ENCODE measurements around the gene GNAO1.

GNAO1 gene

DNA sequence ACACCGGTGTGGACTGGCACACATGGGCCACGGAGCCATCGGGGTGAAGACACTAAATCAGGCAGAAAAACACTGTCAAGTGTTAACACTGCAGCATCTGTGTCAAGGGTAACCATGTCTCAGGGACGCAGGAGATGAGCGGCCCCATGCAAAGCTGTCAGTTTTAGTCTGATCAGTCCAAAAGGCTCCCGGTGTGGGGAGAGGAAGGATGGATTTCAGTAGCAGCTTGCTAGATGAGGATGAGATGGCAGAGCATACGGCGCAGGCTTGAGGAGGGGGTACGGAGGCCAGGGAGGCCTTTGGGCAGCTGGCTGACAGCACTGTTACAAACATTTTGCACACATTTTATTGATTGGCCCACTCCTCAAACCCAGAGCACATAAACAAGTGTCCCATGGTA is 98.1 kb downstream of the GNAO1 start:
- Mint-ChIP-seq H3K36me3 (no peaks in the 10 kb centered on the region), H3K27ac (no peak overlapping the region), H3K9me3 (no peaks in the 10 kb centered on the region), H3K4me3 (no peak overlapping the region), H3K27me3 (no peaks in the 10 kb centered on the region), H3K4me1 (peaks cover 3% of the 10 kb centered on the region)
- DNase-seq (ENCODE audit: low spot score in 2 of 2) (no peak), ATAC-seq (ENCODE audit: low read depth) (no peak)

DNA sequence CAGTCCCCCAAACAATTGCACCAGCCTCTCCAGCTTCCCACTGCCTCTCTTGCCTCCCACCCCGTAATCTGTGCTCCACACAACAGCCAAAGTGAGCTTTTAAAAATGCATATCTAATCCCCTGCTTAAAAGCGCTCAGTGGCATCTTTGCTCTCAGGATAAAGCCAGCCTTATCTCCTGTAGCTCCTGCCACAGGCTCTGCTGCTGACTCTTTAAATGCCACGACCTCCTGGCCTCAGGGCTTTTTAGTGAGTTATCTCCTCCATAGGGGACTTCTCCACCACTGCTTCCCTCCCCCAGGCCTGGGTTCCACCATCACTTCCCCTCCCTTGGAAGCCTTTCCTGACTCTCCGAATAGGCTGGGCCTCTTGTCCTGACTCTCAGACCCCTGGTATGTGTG is 98.6 kb downstream of the GNAO1 start:
- no peak for DNase-seq (ENCODE audit: low spot score in 2 of 2)
- ATAC-seq (ENCODE audit: low read depth) = no peak
- no peak overlapping the region for H3K27ac Mint-ChIP-seq
- H3K9me3 Mint-ChIP-seq = no peaks in the 10 kb centered on the region
- H3K4me3 Mint-ChIP-seq = no peak overlapping the region
- H3K4me1 Mint-ChIP-seq = peaks cover 3% of the 10 kb centered on the region
- H3K36me3 Mint-ChIP-seq = no peaks in the 10 kb centered on the region
- no peaks in the 10 kb centered on the region for H3K27me3 Mint-ChIP-seq

DNA sequence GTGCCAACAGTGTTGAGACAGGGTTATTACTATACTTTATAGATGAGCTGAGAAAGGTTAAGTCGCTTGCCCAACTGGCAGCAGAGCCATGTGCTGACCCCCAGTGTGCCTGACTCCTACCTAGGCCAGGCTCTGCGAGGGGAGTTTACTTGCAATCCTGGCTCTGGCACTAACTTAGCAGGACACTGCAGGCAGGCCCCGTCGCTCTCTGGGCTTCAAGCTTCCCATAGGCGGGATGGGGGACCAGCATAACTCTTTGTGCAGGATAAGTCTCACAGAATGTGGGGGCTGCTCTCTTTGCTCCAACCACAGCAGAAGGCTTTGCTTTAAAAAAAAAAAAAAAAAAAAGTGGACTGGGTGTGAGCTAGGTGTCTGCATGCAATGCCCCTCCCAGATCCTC is 102.7 kb downstream of the GNAO1 start:
- no peaks in the 10 kb centered on the region for H3K36me3 Mint-ChIP-seq
- no peak for DNase-seq (ENCODE audit: low spot score in 2 of 2)
- no peak overlapping the region for H3K27ac Mint-ChIP-seq
- H3K4me1 Mint-ChIP-seq = peaks cover 7% of the 10 kb centered on the region
- no peaks in the 10 kb centered on the region for H3K9me3 Mint-ChIP-seq
- ATAC-seq (ENCODE audit: low read depth) = no peak
- H3K4me3 Mint-ChIP-seq = no peak overlapping the region
- H3K27me3 Mint-ChIP-seq = peaks cover 2% of the 10 kb centered on the region

DNA sequence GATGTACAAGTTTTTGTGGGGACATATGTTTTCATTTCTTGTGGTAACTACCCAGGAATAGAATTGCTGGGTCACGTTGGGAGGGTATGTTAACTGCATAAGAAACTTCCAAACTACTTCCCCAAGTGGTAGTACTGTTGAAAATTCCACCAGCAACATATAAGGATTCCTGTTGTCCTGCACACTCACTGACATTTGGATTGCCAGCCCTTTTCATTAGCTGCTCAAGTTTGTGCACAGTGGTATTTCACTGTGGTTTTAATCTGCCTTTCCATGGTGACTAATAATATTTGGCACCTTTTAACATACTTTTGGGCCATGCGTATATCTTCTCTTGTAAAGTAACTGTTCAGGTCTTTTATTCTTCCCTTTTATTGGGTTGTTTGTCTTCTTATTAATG is 103.3 kb downstream of the GNAO1 start:
- Mint-ChIP-seq H3K36me3 (no peaks in the 10 kb centered on the region), H3K4me3 (no peak overlapping the region), H3K9me3 (no peaks in the 10 kb centered on the region), H3K4me1 (peaks cover 7% of the 10 kb centered on the region), H3K27ac (no peak overlapping the region), H3K27me3 (peaks cover 2% of the 10 kb centered on the region)
- DNase-seq (ENCODE audit: low spot score in 2 of 2) = no peak
- no peak for ATAC-seq (ENCODE audit: low read depth)

DNA sequence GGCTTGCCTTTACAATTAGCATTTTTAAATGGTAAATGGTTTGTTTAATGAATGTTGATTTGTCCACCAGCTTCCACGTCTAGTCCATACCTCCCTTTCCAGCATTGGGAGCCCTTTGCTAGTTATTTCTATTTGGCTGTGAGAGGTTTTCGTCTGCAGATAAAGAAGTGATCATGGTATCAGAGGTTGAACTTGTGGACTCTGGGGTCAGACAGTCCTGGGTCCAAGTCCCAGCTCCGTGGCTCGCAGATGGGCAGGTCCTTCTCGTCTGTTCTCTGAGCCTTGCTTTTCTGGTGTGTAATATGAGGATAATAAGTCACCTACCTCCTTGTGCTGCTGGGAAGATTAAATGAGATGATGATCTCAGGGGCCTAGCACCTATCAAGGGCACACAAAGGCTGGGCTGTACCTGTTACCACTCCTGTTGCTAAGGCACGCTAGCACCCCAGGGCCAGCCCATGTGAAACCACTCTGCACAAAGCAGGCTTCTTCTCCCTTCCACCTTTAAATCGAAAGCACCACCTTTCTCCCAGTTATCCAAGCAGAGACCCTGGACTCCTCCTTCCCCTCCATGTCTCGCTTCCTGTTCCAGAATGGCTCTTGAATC is 103.9 kb downstream of the GNAO1 start:
- no peak overlapping the region for H3K4me3 Mint-ChIP-seq

DNA sequence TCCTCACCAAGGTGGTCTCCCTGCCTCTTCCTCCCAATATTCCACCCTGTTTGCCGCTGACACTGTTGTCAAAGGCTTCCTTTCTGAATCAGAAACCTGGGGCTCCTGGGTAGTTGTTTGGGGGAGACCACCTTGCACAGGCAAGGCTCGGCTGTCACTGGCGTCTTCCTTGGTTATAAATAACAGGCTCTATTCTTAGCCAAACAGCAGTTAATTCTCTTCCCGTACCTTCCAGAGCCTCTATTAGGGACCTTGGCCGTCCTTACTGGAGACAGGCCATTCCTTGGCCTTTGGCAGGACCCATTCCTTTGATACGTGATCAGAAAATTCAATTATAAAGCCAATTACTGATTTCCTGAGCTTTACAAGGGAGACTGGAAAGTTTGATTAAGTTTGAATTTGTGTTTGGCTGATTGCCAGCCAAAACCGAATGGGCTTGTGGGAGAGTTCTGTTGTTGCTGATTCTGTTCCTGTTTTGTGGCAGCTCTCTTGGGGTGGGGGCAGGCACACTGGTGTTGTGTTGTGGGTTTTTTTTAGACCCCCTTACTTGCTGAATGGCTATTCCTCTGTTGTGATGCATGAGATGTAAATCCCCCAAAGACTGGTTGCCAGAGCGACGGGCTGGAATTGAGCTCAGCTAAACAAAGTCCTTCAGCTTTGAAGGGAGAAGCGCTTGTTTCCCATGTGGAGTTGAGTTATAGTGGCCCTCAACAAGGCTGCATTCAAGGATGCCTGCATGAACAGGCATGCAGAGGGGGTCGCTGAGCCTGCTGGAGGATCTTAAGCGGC is 104.6 kb downstream of the GNAO1 start:
- Mint-ChIP-seq H3K36me3 (no peaks in the 10 kb centered on the region), H3K4me1 (peaks cover 7% of the 10 kb centered on the region), H3K9me3 (no peaks in the 10 kb centered on the region), H3K27ac (no peak overlapping the region), H3K27me3 (peaks cover 2% of the 10 kb centered on the region), H3K4me3 (no peak overlapping the region)
- no peak for DNase-seq (ENCODE audit: low spot score in 2 of 2)
- no peak for ATAC-seq (ENCODE audit: low read depth)

More for the DNA sequence above, 103.9 kb downstream of the GNAO1 start:
- Mint-ChIP-seq H3K9me3 (no peaks in the 10 kb centered on the region), H3K27ac (no peak overlapping the region), H3K4me1 (peaks cover 7% of the 10 kb centered on the region), H3K36me3 (no peaks in the 10 kb centered on the region), H3K27me3 (peaks cover 2% of the 10 kb centered on the region)
- DNase-seq (ENCODE audit: low spot score in 2 of 2) (no peak), ATAC-seq (ENCODE audit: low read depth) (no peak)

DNA sequence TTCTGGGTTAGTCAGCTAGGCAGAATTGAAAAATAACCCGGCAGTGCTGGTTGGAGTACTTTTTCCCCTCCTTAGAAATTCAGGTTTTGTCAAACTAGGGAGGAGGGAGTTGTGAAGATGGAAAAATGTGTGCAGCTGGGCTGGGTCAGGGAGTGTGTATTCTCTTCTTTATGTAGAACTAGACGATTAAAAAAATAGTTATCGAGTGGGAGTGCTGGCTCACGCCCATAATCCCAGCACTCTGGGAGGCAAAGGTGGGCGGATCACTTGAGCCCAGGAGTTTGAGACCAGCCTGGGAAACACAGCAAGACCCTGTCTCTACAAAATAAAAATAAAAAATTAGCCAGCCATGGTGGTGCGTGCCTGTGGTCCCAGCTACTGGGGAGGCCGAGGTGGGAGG is 106.4 kb downstream of the GNAO1 start:
- H3K27ac Mint-ChIP-seq = no peak overlapping the region
- H3K4me3 Mint-ChIP-seq = no peak overlapping the region
- ATAC-seq (ENCODE audit: low read depth) (no peak), DNase-seq (ENCODE audit: low spot score in 2 of 2) (no peak)
- peaks cover 7% of the 10 kb centered on the region for H3K4me1 Mint-ChIP-seq
- H3K9me3 Mint-ChIP-seq = no peaks in the 10 kb centered on the region
- peaks cover 5% of the 10 kb centered on the region for H3K27me3 Mint-ChIP-seq
- H3K36me3 Mint-ChIP-seq = no peaks in the 10 kb centered on the region

DNA sequence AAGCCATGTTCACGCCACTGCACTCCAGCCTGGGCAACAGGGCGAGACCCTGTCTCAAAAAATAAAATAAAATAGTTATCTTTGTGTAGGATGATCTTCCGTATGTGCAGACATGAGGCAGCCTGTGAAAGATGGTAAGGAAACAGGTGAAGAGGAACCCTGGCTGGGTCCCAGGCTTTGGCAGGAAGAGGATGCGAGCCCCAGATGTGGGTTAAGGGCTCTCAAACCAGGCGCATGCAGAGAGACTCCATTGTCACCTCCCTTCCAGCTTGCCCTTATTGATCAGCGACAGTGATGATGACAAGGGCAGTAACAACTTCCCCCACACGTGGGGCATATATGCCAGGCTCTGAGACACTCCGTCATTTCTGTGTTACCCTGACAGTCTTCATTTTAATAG is 106.8 kb downstream of the GNAO1 start:
- ATAC-seq (ENCODE audit: low read depth) = no peak
- Mint-ChIP-seq H3K27me3 (peaks cover 5% of the 10 kb centered on the region), H3K4me1 (peaks cover 7% of the 10 kb centered on the region), H3K36me3 (no peaks in the 10 kb centered on the region), H3K9me3 (no peaks in the 10 kb centered on the region), H3K4me3 (no peak overlapping the region), H3K27ac (no peak overlapping the region)
- DNase-seq (ENCODE audit: low spot score in 2 of 2) = no peak

DNA sequence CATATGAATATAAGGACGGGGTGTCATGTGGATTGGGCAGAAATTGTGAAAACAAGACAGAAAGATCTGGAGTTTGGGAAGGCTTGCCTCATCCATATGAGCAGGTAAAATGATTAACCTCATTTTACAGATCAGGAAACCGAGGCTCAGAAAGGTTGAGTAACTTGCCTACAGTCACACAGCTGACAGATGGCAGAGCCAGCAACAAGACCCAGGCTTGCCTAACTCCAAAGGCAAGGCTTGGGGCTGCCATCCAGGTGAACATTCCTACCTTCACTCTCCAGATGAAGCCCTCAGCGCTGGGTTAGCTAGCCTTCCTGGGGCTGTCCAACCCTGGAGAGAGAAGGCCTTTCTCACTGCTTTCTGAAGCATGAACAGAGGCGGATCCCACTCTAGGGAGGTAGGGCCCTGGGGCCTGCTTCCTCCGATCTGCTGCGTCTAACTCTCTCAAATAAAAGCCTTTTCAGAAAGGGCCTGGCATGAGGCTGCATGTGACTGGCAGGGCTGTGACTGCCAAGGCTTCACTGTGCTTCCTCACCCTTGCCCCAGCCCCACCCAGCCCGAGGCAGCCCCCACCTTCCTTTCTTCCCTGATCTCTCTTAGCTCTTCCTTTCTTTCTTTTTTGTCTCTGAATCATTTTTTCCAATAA is 107.8 kb downstream of the GNAO1 start:
- DNase-seq (ENCODE audit: low spot score in 2 of 2) (no peak), ATAC-seq (ENCODE audit: low read depth) (no peak)
- Mint-ChIP-seq H3K4me1 (peaks cover 7% of the 10 kb centered on the region), H3K27ac (no peak overlapping the region), H3K36me3 (no peaks in the 10 kb centered on the region), H3K9me3 (no peaks in the 10 kb centered on the region), H3K27me3 (peaks cover 5% of the 10 kb centered on the region), H3K4me3 (no peak overlapping the region)

DNA sequence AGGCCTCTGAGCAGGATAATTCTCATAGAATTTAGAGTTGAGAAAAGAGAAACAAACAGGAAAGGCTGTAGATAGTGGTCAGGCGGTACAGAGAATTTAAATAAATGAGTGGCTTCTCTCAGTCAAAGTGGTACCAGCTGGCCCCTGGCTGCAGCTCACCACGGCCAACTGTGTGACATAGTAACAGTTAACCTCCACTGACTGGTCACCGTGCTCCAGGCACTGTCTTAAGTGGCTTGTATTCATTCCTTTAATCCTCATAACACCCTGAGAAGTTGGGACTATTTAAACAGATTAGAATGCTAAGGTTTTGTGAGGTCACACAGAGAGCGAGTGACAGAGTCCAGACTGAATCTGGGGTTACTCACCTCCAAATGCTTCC is 108.9 kb downstream of the GNAO1 start:
- no peaks in the 10 kb centered on the region for H3K9me3 Mint-ChIP-seq
- H3K4me1 Mint-ChIP-seq = peaks cover 7% of the 10 kb centered on the region
- H3K36me3 Mint-ChIP-seq = no peaks in the 10 kb centered on the region
- no peak for DNase-seq (ENCODE audit: low spot score in 2 of 2)
- H3K27me3 Mint-ChIP-seq = peaks cover 5% of the 10 kb centered on the region
- H3K4me3 Mint-ChIP-seq = no peak overlapping the region
- no peak overlapping the region for H3K27ac Mint-ChIP-seq
- ATAC-seq (ENCODE audit: low read depth) = no peak

DNA sequence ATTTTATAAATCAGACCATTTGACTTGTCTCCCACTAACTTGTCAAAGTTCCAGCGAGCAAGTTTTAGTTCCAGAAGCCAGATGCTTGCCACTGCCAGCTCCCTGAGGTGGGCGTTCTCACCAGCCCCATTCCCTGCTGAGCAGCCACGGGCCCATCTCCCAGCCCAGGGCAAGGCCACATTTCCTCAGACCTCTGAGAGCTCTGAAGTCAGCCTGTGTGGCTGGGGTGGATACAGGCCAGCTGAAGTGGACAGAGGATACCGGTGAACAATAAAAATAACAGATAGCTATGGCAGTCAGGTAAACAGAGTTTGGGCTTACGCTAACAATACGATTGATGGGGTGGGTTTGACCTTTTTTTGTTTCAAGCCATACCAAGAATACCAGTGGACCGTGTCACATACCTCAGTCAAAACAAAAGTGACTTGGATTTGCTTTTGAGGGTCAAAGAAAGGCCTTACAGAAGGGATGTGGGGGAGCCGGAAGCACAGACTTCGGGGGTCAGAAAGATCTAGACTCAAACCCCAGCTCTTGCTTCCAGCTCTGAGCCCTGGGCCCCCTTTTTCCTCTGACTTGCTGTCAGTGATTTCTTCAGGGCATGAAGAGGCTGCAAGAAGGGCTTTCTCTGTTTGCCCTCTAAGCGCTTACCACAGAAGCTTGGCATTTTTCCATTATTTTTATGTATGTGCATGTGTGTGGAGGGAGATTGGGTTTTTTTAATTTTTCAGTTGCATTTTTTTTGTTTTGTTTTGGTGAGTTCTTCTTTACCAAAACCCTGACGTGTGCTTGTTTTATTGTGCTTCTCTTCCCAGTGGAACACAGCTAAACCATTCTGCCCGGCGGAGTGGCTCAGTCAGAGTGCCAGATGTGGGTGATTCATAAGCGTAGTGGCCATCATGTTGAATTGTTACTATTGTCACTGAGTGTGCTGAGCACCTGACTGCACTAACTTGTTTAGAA is 109.9 kb downstream of the GNAO1 start:
- Mint-ChIP-seq H3K36me3 (no peaks in the 10 kb centered on the region), H3K4me1 (peaks cover under 1% of the 10 kb centered on the region), H3K9me3 (no peaks in the 10 kb centered on the region), H3K27ac (no peak overlapping the region), H3K27me3 (peaks cover 5% of the 10 kb centered on the region), H3K4me3 (no peak overlapping the region)
- ATAC-seq (ENCODE audit: low read depth) (no peak), DNase-seq (ENCODE audit: low spot score in 2 of 2) (no peak)

DNA sequence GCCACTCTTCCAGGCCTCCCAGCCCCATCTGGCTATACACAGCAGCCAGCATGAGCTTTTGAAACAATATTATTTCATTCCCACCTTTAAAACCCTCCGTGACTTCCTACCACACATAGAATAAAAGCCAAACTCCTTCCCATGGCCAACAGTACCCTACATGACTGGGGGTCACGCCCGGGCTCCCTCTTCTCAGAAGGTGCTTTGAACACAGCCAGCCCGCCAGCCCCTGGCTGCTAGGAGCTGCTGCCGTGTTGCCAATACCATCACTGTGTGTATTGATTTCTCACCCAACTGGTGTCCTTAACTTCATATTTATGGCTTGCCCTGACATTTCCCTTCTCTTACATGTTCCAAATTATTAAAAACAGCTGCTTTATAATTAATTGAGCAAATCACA is 111.2 kb downstream of the GNAO1 start:
- no peaks in the 10 kb centered on the region for H3K36me3 Mint-ChIP-seq
- H3K4me3 Mint-ChIP-seq = no peak overlapping the region
- no peaks in the 10 kb centered on the region for H3K4me1 Mint-ChIP-seq
- H3K27me3 Mint-ChIP-seq = peaks cover 5% of the 10 kb centered on the region
- DNase-seq (ENCODE audit: low spot score in 2 of 2) (no peak), ATAC-seq (ENCODE audit: low read depth) (no peak)
- H3K27ac Mint-ChIP-seq = no peak overlapping the region
- no peaks in the 10 kb centered on the region for H3K9me3 Mint-ChIP-seq

DNA sequence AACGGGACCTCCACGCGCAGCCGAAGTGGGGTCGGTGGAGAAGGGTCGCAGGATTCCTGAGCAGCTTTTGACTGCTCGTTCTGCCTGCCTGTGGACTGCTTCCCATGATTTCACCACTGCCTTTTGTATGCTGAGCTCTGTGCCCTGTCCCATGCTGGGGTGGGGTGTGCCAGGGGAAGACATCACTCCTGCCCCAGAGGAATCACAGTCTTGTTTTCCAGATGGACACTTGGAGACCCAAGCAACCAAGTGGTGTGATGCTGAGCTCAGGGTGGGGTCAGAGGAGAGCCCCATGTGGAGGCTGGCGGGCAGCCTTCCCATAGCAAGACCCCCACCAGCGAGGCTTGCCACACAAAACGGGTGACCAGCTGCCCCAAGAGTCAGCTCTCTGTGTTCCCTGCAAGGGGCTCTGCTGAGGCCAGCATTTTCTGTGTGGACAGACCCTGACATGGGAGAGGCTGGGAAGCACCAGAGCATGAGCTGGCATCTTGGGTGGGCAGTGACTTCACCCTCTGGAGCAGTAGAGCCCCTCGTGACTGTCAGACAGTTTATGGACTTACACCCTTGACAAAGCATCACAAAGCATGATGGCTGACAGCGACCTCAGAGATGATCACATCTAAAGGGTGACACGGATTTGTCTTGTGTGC is 111.9 kb downstream of the GNAO1 start:
- H3K4me1 Mint-ChIP-seq = no peaks in the 10 kb centered on the region
- H3K36me3 Mint-ChIP-seq = peaks cover 2% of the 10 kb centered on the region
- H3K27ac Mint-ChIP-seq = no peak overlapping the region
- H3K27me3 Mint-ChIP-seq = peaks cover 9% of the 10 kb centered on the region
- no peak for ATAC-seq (ENCODE audit: low read depth)
- no peaks in the 10 kb centered on the region for H3K9me3 Mint-ChIP-seq
- no peak for DNase-seq (ENCODE audit: low spot score in 2 of 2)
- H3K4me3 Mint-ChIP-seq = no peak overlapping the region
